ENCODE results near the gene KCNN2. TPM values are rescaled to one million over a fixed set of nuclear protein-coding genes. Genes with fewer than 3 reads are reported as not detected.

KCNN2 gene
- total RNA-seq, 1 experiment from 2014 or later: 11.9 TPM

GRCh38 chr5:114419067-114419388 is 57.2 kb downstream of the KCNN2 start (continued):
- no peak for TF ChIP-seq ARID4B (CRISPR knock-in tag; IDR thresholded peaks at IDR 0.05; ENCODE audit: borderline replicate concordance)

GRCh38 chr5:114419959-114420358 is 58.1 kb downstream of the KCNN2 start:
- ChIA-PET POLR2A (interaction anchor here (0.6 to 1.0 kb wide), 2 partner anchors 14 kb away, joined by 3 to 4 read pairs; no protein-coding TSS in a partner anchor), CTCF (no interaction called here)
- H3K9me3 Mint-ChIP-seq: no peaks in the 10 kb centered on the region
- H3K27me3 Mint-ChIP-seq (ENCODE audit: low read depth): no peaks in the 10 kb centered on the region
- H3K36me3 Mint-ChIP-seq: no peaks in the 10 kb centered on the region
- no peak overlapping the region for H3K4me3 Mint-ChIP-seq
- ATAC-seq: no peak
- no peak for DNase-seq (ENCODE audit: low spot score)
- peak overlapping the region; percentile 23; the same call in 1 of the 2 replicates for H3K27ac Mint-ChIP-seq
- peaks cover 41% of the 10 kb centered on the region for H3K4me1 Mint-ChIP-seq
- no peak for TF ChIP-seq CBFB (CRISPR knock-in tag; IDR thresholded peaks at IDR 0.05; ENCODE audit: low read depth)
- TF ChIP-seq AFF4 (CRISPR knock-in tag; IDR thresholded peaks at IDR 0.05; ENCODE audit: borderline replicate concordance): no peak
- TF ChIP-seq FOXJ3 (CRISPR knock-in tag; IDR thresholded peaks at IDR 0.05; ENCODE audit: borderline replicate concordance): no peak
- TF ChIP-seq MAX (CRISPR knock-in tag; IDR thresholded peaks at IDR 0.05): no peak
- no peak for TF ChIP-seq ZNF532 (CRISPR knock-in tag; IDR thresholded peaks at IDR 0.05; ENCODE audit: borderline replicate concordance)
- no peak for TF ChIP-seq ZNF219 (CRISPR knock-in tag; IDR thresholded peaks at IDR 0.05; ENCODE audit: borderline replicate concordance)
- no peak for TF ChIP-seq FOXK1 (CRISPR knock-in tag; IDR thresholded peaks at IDR 0.05)
- no peak for TF ChIP-seq ZBTB43 (CRISPR knock-in tag; IDR thresholded peaks at IDR 0.05)
- TF ChIP-seq ATF1 (CRISPR knock-in tag; IDR thresholded peaks at IDR 0.05): no peak
- no peak for TF ChIP-seq ZNF317 (CRISPR knock-in tag; IDR thresholded peaks at IDR 0.05; ENCODE audit: borderline replicate concordance, low read depth)
- TF ChIP-seq SMAD3 (CRISPR knock-in tag; IDR thresholded peaks at IDR 0.05; ENCODE audit: borderline replicate concordance): no peak
- TF ChIP-seq CTCF (IDR thresholded peaks at IDR 0.05): no peak
- TF ChIP-seq ELF4 (CRISPR knock-in tag; IDR thresholded peaks at IDR 0.05; ENCODE audit: low read depth): no peak
- TF ChIP-seq ZNF425 (CRISPR knock-in tag; conservative IDR thresholded peaks at IDR 0.05): no peak
- TF ChIP-seq ESRRA (CRISPR knock-in tag; IDR thresholded peaks at IDR 0.05; ENCODE audit: borderline replicate concordance): no peak
- no peak for TF ChIP-seq SP1 (CRISPR knock-in tag; conservative IDR thresholded peaks at IDR 0.05)
- no peak for TF ChIP-seq CREB1 (CRISPR knock-in tag; IDR thresholded peaks at IDR 0.05)
